ENCODE results near the gene CDK8.
"Not testable (repeated sequence)": the region's sequence is repeated elsewhere in the genome, so short reads cannot be mapped to it uniquely, and the experiment has no call there.

Gene CDK8

GRCh38 chr13:26253787-26254582, at the start of gene CDK8:
Gene CDK8, plus strand, starts transcription at chr13:26254129. Its CDS starts 513 bp downstream, at chr13:26254642.
- DNase-seq = peak; percentile 91

- no peak for DNase-seq
These were observed 45.6 kb upstream of the CDK8 start for GRCh38 chr13:26208287-26208686.

GRCh38 chr13:26213345-26213744, 40.6 kb upstream of the CDK8 start:
- DNase-seq = no peak

- no peak for DNase-seq
These were observed 39.9 kb upstream of the CDK8 start for GRCh38 chr13:26213982-26214381.

GRCh38 chr13:26216042-26216441, 37.9 kb upstream of the CDK8 start:
- DNase-seq = no peak

- DNase-seq = no peak
These were observed 34.2 kb upstream of the CDK8 start for GRCh38 chr13:26219726-26220125.

GRCh38 chr13:26220575-26220974, 33.4 kb upstream of the CDK8 start:
- DNase-seq = no peak

GRCh38 chr13:26221399-26221720, 32.6 kb upstream of the CDK8 start:
- DNase-seq = no peak

- peak; percentile 84 for DNase-seq
These were observed 32.0 kb upstream of the CDK8 start, which contains the start of gene RNF6 for GRCh38 chr13:26221721-26222519. Gene RNF6, minus strand, starts transcription at chr13:26222314. Its CDS starts 2,665 bp downstream, at chr13:26219649.

GRCh38 chr13:26222520-26223046, 31.3 kb upstream of the CDK8 start:
- no peak for DNase-seq

GRCh38 chr13:26225896-26226617, 27.9 kb upstream of the CDK8 start:
- DNase-seq = no peak

GRCh38 chr13:26227166-26227971, 26.6 kb upstream of the CDK8 start:
- DNase-seq = no peak

- DNase-seq = no peak
These were observed 25.8 kb upstream of the CDK8 start for GRCh38 chr13:26228096-26228495.

- DNase-seq = no peak
These were observed 24.8 kb upstream of the CDK8 start for GRCh38 chr13:26229080-26229615.

- no peak for DNase-seq
These were observed 23.2 kb upstream of the CDK8 start for GRCh38 chr13:26230703-26231102.

GRCh38 chr13:26236296-26236695, 17.6 kb upstream of the CDK8 start:
- no peak for DNase-seq

GRCh38 chr13:26246154-26246553, 7.8 kb upstream of the CDK8 start:
- DNase-seq = no peak

GRCh38 chr13:26247011-26247410, 6.9 kb upstream of the CDK8 start:
- DNase-seq = no peak

GRCh38 chr13:26247608-26248007, 6.3 kb upstream of the CDK8 start:
- no peak for DNase-seq

- DNase-seq = no peak
These were observed 4.4 kb upstream of the CDK8 start for GRCh38 chr13:26249551-26249950.

- not testable (repeated sequence) for DNase-seq
These were observed 1.9 kb upstream of the CDK8 start for GRCh38 chr13:26252006-26252405.

GRCh38 chr13:26253262-26253786, 605 bp upstream of the CDK8 start:
- no peak for DNase-seq
